HTR-8/SVneo (cell line): Measurements from ENCODE around the gene RANBP3.

Experiments used
- DNase-seq: peaks from one replicate; pipeline ENCODE4 v3.0.0; 2011; ENCODE audit warnings: low spot score, mixed read lengths; ENCODE audit not compliant: insufficient read length
- FAIRE-seq: peaks from 2 replicates; lab custom pipeline; 2011; peaks lifted over from hg19 to GRCh38; lab: Jason Lieb, UNC

The RANBP3 gene

GRCh38 chr19:5954293-5954692 is 23.6 kb downstream of the RANBP3 start:
- FAIRE-seq, result no peak
- no peak for DNase-seq

- DNase-seq (no peak), FAIRE-seq (no peak)
Measured at GRCh38 chr19:5953680-5954213, 24.2 kb downstream of the RANBP3 start.

GRCh38 chr19:5953030-5953589 is 24.8 kb downstream of the RANBP3 start:
- no peak for FAIRE-seq
- DNase-seq, result no peak

- FAIRE-seq, result no peak
- DNase-seq, result no peak
Measured at GRCh38 chr19:5952193-5953029, 25.5 kb downstream of the RANBP3 start.

DNA sequence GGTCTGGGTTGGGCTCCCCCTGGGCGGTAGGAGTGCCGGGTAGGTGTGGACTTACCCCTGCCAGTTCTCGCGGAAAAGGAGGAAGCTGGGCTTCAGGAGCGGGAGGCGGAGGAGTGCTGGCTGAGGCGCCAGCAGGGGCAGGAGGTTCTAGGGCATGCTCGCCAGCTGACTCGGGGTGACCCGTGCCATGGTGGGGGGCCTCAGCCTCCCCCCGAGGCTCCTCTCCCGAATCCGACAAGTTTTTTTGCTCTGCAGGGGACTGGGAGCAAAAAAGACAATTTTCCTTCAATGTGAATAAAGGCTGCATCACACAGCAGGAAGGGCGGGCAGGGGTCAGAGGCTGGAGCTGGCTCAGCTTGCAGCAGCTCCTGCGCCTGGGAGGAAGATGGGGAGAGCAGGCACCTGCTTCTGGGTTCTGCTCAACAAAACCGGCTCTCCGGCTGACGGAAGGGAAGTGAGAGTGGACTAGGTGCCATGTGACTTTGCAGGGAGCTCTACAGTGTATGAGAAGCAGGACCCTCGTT is 26.5 kb downstream of the RANBP3 start:
- DNase-seq, result no peak
- FAIRE-seq, result no peak

DNA sequence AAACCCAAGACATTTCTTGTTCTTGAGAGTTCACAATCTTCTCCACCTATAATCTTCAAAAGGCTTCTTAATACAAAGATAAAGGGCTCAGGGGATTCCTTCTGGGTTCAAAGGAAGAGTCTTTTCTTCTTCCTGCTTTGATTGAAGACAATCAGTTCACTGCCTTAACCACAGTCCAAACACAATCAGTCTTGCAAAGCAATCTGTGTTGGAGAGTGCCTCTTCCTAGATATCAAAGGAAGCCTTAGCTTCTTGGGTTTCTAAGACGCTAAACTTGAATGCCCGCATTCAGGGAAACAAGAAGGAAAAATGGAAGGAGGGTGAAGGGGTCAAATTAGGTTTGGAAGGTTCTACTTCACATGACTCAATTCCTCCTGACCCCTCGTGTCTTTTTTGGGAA is 27.2 kb downstream of the RANBP3 start:
- no peak for FAIRE-seq
- no peak for DNase-seq

- FAIRE-seq, result no peak
- no peak for DNase-seq
Measured at GRCh38 chr19:5949792-5950305, 28.1 kb downstream of the RANBP3 start.

DNA sequence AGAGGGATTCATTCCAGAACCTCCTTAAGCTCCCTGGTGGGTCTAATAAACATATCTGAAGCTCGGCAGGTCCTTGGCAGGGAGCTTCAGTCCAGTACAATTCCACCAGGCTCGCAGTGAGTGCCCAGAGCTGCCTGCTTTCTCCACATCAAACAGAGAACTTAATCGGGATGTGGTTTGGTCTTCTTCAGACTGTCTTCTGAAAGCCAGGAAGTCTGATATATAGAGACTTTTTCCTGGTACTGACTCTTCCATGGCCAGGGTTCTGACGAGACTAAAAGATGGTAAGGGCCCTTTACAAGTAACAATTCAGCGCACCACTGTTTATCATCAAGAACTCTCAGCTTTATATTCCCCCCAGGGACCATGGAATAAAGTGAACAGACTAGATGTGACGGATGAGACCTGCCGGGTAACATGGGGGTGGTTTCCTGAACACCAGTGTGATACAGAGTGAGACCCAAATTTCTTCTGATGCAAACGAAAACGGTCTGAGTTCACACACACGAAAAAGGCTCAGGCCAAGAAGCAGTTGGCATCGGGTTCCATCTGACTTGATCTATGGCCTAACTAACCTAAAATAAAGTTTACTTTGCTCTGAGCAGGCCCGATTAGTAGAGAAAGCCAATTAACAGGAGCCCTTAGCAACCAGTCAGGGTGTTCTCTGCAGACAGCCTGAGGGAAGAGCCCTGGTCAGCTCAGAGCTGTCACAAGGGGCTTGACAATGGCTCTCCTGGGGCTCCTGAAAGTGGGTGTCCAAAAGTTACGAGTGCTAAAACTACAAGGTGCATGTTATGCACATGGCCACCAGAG is 29.0 kb downstream of the RANBP3 start:
- DNase-seq, result no peak
- FAIRE-seq, result no peak

GRCh38 chr19:5947435-5947834 is 30.5 kb downstream of the RANBP3 start:
- FAIRE-seq, result no peak
- no peak for DNase-seq

DNA sequence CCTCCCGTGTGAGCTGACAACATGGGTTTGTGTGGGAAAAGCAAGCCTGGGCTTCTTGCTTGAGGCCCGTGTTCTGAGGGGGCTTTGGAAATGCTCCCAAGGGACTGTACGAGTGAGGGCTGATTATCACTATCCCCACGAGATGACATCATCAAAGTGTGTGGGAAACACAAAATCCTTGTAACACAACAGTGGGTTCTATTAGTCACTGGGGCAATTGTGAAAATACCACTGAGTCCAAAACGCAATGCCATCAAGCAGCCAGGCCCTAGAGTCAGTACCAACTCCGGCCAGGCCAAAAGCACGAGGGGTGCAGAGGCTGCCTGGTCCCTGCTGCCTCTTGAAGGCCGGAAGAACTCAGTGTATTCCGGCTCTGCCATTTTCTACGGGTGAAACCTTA is 34.3 kb downstream of the RANBP3 start:
- FAIRE-seq (no peak), DNase-seq (no peak)

DNA sequence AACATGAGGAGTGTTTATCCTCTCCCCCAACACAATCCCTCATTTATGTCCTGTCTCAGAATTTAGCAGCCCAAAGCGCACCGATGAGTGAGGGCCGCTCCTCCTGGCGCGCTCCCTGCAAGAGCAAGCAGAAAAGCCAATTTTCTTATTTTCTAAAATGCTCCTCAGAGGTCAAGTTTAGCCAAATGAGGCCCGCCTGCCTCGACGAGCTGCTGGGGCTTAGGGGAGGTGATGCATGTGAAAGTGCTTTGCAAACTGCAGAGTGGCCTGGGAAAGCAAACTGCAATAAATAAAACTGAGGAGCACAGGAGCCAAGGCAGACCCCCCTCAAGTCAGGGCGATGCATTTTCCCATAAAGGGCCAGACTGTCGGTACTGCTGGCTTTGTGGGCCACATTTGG is 34.9 kb downstream of the RANBP3 start:
- FAIRE-seq (no peak), DNase-seq (no peak)

DNA sequence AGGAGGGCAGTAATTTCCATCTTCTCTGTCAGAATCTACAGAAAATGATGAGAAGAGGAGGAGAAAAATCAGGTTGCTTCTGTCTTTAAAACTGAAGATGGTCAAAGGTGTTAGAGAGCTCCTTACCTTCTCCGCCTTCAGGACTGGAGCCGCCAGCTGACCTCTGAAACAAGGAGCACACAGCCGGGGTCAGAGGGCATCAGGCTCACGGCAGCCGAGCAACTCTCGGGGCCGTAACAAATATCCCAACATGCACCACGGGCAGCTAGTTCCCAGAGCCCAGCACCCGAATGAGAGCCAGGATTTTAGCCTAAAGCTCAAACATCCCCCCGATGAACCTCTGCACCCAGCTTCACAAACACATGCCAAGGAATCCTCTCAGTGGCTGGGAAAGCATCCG is 36.3 kb downstream of the RANBP3 start:
- no peak for FAIRE-seq
- no peak for DNase-seq

DNA sequence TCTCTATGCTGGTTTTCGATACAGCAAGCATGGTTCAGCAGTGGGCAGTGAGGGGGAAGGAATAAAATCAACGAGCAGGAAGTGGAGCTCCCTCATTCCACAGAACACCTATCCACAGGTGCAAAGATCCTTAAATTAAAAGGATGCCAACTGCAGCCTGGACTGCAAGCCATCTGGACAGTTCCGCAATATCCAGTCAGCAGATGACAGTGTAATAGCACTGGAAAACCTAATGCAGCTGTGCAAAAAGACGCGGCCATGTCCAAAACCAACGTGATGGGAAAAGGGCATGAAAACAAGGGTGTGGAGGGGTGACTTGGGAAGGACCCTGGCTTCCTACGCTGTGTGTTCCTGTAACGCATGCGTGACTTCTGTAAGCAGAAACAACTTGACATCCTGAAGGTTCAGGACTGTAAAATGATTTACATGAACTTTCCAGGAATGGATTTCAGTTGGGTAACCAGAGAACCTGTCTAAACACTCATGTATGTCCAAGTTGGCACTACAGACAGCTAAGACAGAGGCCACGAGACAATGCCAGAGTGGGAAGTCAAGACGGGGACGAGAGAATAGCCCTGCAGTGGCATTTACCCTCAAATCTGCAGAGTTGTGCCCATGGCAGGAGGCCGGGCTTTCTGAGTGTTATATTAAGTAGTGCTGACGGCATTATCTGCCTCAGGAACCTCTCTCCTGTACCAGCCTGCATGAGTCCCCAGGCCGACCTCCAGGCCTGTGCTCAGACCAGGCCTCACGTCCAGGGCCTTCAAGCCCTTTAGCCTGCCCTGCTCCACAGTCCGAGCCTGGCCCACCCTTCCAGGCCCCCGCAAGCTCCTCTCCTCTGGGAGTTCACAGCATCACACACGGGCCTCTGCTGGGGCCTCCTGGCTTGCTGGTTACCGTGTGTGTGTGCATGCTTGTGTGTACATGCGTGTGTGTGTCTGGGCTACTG is 37.4 kb downstream of the RANBP3 start:
- FAIRE-seq (no peak), DNase-seq (no peak)

GRCh38 chr19:5937550-5937949 is 40.4 kb downstream of the RANBP3 start:
- DNase-seq (no peak), FAIRE-seq (no peak)

GRCh38 chr19:5936292-5936592 is 41.7 kb downstream of the RANBP3 start:
- DNase-seq, result no peak
- FAIRE-seq, result no peak

DNA sequence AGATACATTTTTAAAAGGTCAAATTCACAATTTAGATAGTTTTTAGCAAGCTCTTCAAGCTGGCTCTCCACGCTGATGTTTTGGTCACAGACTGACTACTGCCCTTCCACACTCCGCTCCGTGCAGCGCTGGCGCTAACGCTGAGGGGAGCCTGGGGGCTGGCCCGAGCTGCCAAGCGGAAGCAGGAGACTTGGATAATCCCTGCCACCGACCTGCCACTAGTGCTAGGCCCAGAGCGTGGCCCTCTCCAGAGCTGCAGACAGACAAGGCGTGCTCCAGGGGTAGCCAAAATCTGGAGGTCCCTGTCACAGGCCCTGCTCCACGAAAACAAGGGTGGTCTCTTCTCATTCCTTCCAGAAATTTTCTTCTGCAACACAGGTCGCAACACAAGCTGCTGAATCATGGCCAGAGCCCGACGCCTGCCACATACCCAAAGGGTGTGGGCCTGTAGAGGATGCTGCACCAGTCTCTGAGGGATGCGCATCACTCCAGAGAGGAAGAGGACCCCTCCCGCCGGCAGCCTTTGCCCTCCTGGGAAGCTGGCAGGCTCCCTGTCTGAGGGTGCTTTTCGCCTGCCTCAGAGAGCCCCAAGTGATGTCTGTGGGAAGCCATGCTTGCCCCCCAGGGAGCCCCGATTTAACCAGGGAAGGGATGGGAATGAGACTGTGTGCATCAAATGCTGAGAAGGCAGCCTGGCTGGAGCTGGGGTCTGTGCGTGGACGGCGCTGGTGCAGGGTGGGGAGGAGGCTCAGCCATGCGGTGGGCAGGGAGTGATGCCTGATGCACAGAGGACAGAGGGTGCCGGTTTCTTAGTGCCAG is 42.3 kb downstream of the RANBP3 start:
- FAIRE-seq (no peak), DNase-seq (no peak)

GRCh38 chr19:5934774-5935472 is 43.0 kb downstream of the RANBP3 start:
- no peak for DNase-seq
- FAIRE-seq, result no peak

- FAIRE-seq, result no peak
Measured at GRCh38 chr19:5934069-5934401, 43.9 kb downstream of the RANBP3 start.

More at GRCh38 chr19:5934069-5934401, 43.9 kb downstream of the RANBP3 start:
- no peak for DNase-seq
